Activated CD8-positive, alpha-beta T cell treated with anti-CD3 and anti-CD28 coated beads for 36 hours (primary cell): ENCODE measurements around the gene PYGB. TPM values are rescaled to one million over a fixed set of nuclear protein-coding genes. Genes with fewer than 3 reads are reported as not detected.

ENCODE experiments used
- ATAC-seq: fragments of 200-7000 bp; cut with Tn5 transposase; one replicate; pipeline ENCODE4 v1.10.0; 2021; ENCODE audit warnings: mild to moderate bottlenecking, moderate library complexity
- CTCF ChIA-PET: fragments of 350-600 bp; sonication (Branson Sonifier 250); formaldehyde crosslinking; loops from one replicate; lab custom pipeline; 2021; ENCODE audit warnings: antibody characterized with exemption; lab: Charles Lee
- POLR2A ChIA-PET: fragments of 350-600 bp; sonication (Branson Sonifier 250); formaldehyde crosslinking; loops from one replicate; lab custom pipeline; 2021; ENCODE audit warnings: antibody characterized with exemption; lab: Charles Lee
- DNase-seq: peaks from one replicate; pipeline ENCODE4 v3.0.0-alpha.2; 2020
- H3K27ac Mint-ChIP-seq: one replicate; pipeline ENCODE4 v1.8.0; 2021; ENCODE audit warnings: mild to moderate bottlenecking, mixed read lengths
- H3K27me3 Mint-ChIP-seq: one replicate; pipeline ENCODE4 v1.8.0; 2021; ENCODE audit warnings: mixed read lengths
- H3K36me3 Mint-ChIP-seq: one replicate; pipeline ENCODE4 v1.8.0; 2021; ENCODE audit warnings: low read depth, mixed read lengths
- H3K4me1 Mint-ChIP-seq: one replicate; pipeline ENCODE4 v1.8.0; 2021; ENCODE audit warnings: low read depth, mixed read lengths
- H3K4me3 Mint-ChIP-seq: one replicate; pipeline ENCODE4 v1.8.0; 2021; ENCODE audit warnings: mild to moderate bottlenecking, moderate library complexity, mixed read lengths
- H3K9me3 Mint-ChIP-seq: one replicate; pipeline ENCODE4 v1.8.0; 2021; ENCODE audit warnings: mixed read lengths
- intact Hi-C: fragments of 100-400 bp; cut with micrococcal nuclease; formaldehyde crosslinking; loops from one replicate; pipeline ENCODE4 v1.10.0; 2022
- total RNA-seq, 2 experiments: library from RNA; stranded (reverse); gene quantifications; one replicate each; pipeline ENCODE4 v1.2.3, GENCODE V29; 2021
- TF ChIP-seq, protein P1 (sequence below): fragments of 200-600 bp; IDR thresholded peaks from one replicate; pipeline ENCODE4 v1.8.0; 2022; ENCODE audit warnings: antibody characterized with exemption, mild to moderate bottlenecking

PYGB gene
- total RNA-seq, 2 experiments from 2014 or later, result 26.1 to 26.5 TPM

- no peak for ATAC-seq
- H3K9me3 Mint-ChIP-seq, result no peaks in the 10 kb centered on the region
- H3K4me3 Mint-ChIP-seq, result peak overlapping the region; percentile 89
- DNase-seq, result no peak
- TF ChIP-seq, protein P1, sequence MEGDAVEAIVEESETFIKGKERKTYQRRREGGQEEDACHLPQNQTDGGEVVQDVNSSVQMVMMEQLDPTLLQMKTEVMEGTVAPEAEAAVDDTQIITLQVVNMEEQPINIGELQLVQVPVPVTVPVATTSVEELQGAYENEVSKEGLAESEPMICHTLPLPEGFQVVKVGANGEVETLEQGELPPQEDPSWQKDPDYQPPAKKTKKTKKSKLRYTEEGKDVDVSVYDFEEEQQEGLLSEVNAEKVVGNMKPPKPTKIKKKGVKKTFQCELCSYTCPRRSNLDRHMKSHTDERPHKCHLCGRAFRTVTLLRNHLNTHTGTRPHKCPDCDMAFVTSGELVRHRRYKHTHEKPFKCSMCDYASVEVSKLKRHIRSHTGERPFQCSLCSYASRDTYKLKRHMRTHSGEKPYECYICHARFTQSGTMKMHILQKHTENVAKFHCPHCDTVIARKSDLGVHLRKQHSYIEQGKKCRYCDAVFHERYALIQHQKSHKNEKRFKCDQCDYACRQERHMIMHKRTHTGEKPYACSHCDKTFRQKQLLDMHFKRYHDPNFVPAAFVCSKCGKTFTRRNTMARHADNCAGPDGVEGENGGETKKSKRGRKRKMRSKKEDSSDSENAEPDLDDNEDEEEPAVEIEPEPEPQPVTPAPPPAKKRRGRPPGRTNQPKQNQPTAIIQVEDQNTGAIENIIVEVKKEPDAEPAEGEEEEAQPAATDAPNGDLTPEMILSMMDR, result no peak
- ChIA-PET POLR2A (interaction anchor here (0.8 to 5.2 kb wide), 4 partner anchors 11 to 52 kb away, joined by 3 to 41 read pairs (median 10); partner anchors contain the start of gene ENTPD6), CTCF (interaction anchor here (0.8 to 1.5 kb wide), 6 partner anchors 9 to 157 kb away, joined by 3 to 7 read pairs (median 4); no protein-coding TSS in a partner anchor)
- H3K27ac Mint-ChIP-seq, result no peak overlapping the region
- H3K4me1 Mint-ChIP-seq, result peaks cover 42% of the 10 kb centered on the region
- peaks cover 7% of the 10 kb centered on the region for H3K27me3 Mint-ChIP-seq
- intact Hi-C loops, result no loop called here
- H3K36me3 Mint-ChIP-seq, result peaks cover 3% of the 10 kb centered on the region
These were observed 826 bp upstream of the PYGB start for GRCh38 chr20:25247000-25247517.

DNA sequence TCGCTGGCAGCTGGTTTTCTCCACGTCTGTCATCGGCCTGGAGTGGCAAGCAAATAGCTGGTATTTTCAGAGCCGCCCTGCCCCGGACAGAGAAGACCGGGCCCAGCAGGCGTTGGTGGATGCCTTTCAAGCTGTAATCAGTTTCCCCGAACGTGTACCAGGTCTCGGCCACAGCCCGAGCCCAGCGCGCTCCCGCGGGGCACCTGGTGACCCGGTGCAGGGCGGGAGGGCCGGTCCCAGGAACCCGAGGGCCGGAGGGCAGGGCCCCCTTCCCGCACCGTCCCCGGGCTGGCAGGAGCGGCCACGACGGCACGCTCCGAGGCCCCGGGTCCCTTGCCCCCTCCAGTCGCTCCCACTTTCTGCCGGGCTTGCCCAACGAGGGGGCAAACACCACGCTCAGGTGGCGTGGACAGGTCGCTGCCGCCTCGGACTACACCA lies 348 bp upstream of the PYGB start:
- Mint-ChIP-seq H3K4me1 (peaks cover 47% of the 10 kb centered on the region), H3K27ac (no peak overlapping the region), H3K36me3 (peaks cover 3% of the 10 kb centered on the region), H3K27me3 (peaks cover 7% of the 10 kb centered on the region), H3K9me3 (no peaks in the 10 kb centered on the region), H3K4me3 (peak overlapping the region; percentile 89)
- intact Hi-C loops, result no loop called here
- peak; percentile 40 for DNase-seq
- POLR2A ChIA-PET, result interaction anchor here (0.6 to 5.2 kb wide), 5 partner anchors 11 to 160 kb away, joined by 3 to 41 read pairs (median 6); partner anchors contain the start of genes ENTPD6 and GINS1
- TF ChIP-seq, protein P1, result no peak
- ATAC-seq, result peak; percentile 14
- CTCF ChIA-PET, result interaction anchor here (0.6 to 1.5 kb wide), 7 partner anchors 9 to 157 kb away, joined by 3 to 7 read pairs (median 3); no protein-coding TSS in a partner anchor

DNA sequence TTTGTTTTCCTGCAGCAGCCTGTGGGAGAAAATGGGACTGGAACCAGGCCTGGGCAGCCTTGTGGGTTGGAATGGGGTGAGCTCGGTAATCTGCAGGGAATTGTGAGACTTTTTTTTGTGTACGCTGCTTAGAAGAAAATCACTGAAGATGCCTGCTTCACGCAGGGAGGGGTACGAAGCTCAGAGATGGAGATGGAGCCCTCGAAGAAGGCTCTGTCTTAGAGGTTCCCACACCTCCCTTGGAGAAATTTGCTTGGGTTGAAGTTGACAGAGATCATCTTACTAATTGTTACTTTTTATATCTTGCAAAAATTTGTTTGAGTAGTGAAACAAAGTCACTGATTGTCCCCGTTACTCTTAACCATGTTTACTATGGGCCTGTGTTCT lies 894 bp downstream of the PYGB start:
- H3K4me3 Mint-ChIP-seq, result peak overlapping the region; percentile 83
- H3K27me3 Mint-ChIP-seq, result peaks cover 7% of the 10 kb centered on the region
- ATAC-seq, result no peak
- intact Hi-C loops, result no loop called here
- H3K9me3 Mint-ChIP-seq, result no peaks in the 10 kb centered on the region
- peaks cover 4% of the 10 kb centered on the region for H3K36me3 Mint-ChIP-seq
- no peak for DNase-seq
- TF ChIP-seq, protein P1, result no peak
- CTCF ChIA-PET, result no interaction called here
- H3K27ac Mint-ChIP-seq, result peak overlapping the region; percentile 59
- H3K4me1 Mint-ChIP-seq, result peaks cover 57% of the 10 kb centered on the region
- POLR2A ChIA-PET, result interaction anchor here (1.6 to 5.2 kb wide), 3 partner anchors 10 to 159 kb away, joined by 3 to 41 read pairs (median 15); partner anchors contain the start of genes ENTPD6 and GINS1

DNA sequence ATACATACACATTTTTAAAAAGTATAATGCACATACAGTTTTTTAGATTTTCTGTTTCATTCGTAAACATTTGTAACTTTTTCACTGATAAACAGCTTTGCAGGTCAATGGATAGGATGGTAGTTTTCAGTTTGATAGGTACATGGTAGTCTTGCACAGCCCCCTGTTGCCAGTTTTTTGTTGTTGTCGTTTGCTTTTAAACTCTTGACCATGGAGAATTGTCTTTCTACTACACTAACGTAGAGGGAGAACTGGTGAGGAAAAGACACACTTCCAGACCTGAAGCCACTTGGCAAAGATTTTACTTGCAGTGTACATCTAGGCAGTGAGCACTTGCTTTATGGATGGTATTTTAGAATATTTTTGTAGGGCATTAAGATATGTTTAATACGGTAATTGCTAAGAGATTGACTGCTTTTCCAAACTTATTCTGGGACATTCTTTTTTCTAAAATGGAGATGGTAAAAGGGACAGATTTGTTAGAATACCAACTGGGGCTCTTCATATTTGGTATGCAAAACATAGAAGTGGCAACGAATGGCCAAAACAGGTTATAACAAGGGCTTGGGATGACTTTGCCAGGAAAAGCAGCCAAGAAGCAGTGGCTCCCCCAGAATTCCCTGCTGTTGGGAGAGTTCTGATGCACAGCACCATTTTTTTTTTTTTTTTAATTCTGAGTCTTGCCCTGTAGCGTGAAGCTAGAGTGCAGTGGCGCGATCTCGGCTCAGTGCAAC lies 1.5 kb downstream of the PYGB start:
- TF ChIP-seq, protein P1, result no peak

More for the DNA sequence above, 1.5 kb downstream of the PYGB start:
- Mint-ChIP-seq H3K27ac (peak overlapping the region; percentile 59), H3K27me3 (peaks cover 7% of the 10 kb centered on the region), H3K36me3 (peaks cover 5% of the 10 kb centered on the region), H3K4me1 (peaks cover 59% of the 10 kb centered on the region), H3K9me3 (no peaks in the 10 kb centered on the region), H3K4me3 (peak overlapping the region; percentile 83)
- ChIA-PET CTCF (no interaction called here), POLR2A (interaction anchor here (1.2 to 5.2 kb wide), 5 partner anchors 9 to 192 kb away, joined by 3 to 41 read pairs (median 5); partner anchors contain the start of genes ACSS1, ENTPD6 and GINS1)
- DNase-seq (no peak), ATAC-seq (no peak)
- intact Hi-C loops, result no loop called here
